ENCODE data around the gene SLC6A9.

The SLC6A9 gene

DNA sequence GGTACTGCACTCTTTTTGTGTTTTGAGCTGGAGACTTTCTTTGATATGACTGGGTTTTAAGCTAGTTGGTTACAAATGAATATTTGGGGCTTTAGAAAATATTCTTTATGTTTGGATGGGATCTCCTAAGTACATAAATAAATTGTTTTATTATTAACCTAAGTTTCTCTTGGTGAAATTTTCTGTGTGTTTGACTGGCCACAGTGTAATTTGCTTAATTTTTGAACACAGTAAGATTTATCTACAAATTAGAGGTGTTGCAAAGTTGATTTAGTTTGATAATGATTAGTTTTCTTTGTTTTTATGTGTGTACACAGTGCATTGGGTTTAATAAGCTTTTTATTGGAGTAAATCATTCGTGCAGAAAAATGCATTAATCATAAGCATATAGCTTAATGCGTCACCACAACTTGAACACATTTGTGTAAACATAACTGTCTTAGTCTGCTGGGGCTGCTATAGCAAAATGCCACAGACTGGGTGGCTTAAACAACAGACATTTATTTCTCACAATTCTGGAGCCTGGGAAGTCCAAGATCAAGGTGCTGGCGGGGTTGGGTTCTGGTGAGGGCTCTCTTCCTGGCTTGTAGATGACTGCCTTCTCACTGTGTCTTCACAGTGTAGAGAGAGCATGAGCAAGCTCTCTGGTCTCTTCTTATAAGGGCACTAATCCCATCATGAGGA, 17.4 kb upstream of the SLC6A9 start:
- no peak for DNase-seq (ENCODE audit: low spot score)

DNA sequence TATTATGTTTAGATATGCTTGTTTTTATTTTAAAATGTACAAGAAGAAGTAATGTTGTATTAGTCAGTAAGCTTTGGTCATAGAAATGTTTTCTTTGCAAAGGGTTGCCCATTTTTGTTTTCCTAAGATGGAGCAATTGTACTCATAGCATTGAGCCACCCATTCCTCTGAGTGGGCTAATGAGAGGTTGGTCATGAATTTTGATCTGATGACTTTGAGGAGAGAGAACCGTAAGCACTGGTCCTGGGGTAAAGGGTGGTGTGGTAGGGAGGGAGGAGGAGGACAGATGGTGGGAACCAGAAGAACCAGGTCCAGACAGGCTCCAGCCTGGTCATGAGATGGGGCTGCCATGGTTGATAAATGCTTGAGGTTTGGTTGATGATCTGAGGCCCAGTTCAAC, 15.9 kb upstream of the SLC6A9 start:
- no peak for DNase-seq (ENCODE audit: low spot score)

DNA sequence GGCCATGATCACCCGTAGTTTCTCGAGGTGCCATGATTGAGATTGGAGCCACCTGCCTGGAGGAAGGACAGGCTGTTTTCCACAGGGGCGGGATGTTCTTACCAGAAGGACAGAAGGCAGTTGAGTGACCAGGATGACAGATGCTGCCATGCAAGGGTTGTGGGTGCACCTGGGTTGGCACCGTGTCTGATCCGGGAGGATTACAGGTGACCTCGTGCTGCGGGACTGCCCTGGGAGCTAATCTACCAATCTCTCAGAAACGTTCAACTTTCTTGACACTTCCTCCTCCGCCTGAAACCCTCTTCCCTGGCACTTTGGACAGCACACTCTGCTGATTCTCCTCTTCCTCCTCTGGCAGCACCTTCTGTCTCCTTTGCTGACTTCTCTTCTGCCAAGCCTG, 13.8 kb upstream of the SLC6A9 start:
- no peak for DNase-seq (ENCODE audit: low spot score)

DNA sequence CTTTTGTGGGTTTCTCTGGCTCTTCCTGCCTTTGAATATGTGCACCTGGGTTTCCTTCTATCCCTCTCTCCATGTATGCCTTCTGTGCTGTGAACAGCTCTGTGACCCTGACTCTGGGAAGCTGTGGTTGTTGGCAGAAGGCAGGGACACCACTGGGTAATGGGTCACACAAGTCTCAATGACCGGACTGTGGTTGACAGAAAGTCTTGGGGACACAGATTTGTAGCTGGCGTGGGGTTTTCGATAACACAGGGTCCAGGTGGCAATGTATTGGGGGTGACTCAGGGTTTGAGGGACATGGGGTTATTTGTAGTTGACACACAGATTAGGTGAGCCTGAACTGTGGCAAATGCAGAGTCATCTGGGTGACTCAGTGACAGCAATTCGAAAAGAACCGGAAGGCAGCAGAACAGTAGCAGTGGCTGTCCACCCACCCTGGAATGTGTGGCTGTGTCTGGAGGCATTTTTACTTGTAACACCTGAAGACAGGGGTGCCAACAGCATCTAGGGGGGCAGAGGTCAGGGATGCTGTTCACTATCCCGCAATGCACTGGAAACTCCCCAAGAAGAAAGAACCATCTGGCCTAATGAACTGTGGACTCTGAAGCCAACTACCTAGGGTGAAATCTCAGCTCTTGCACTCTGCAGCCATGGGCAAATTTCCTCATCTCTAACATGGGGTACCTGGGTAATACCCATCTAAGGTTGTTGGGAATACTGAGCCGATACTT, 13.0 kb upstream of the SLC6A9 start:
- no peak for DNase-seq (ENCODE audit: low spot score)

DNA sequence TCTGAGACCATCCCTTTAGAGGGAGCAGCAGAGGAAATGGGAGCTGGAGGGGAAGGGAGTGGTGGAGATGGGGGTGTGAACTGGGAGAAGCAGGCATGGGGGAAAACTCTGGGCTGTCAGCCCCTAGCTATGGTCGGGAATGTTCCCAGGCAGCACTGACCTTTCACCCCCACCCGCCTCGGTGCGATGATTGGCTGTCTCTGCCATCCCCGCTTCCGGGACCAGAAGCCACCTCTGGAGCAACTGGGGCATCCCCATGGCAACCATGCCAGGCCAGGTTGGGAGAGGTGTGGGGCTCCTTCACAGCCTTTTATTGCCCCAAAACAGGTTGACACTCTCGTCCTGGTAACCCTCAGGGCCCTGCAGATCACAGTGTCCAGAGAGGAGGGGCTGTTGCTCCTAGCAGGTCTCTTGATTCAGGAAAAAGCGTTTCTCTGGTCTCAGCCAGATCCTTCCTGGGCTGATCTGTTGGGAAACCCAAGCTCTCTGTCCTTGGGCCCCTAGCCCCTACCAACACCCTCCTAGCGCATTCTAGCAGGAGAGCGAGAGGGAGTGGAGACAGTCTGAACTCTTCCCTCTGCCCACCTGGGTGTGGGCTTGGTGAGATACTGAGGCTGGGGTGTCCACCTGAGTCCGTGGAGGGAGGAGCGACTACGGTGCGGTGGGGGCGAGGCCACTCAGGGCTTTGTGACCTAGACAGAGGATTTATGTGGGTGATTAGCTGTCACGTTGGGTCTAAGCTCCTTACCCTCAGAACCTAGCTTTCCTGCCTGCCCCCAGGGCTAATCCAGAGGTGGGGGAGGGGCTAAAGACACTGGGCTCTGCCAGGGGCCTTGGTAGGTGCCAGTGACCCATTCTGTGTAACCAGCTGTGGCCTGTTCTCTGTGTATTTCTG, 12.2 kb upstream of the SLC6A9 start:
- DNase-seq (ENCODE audit: low spot score): no peak

DNA sequence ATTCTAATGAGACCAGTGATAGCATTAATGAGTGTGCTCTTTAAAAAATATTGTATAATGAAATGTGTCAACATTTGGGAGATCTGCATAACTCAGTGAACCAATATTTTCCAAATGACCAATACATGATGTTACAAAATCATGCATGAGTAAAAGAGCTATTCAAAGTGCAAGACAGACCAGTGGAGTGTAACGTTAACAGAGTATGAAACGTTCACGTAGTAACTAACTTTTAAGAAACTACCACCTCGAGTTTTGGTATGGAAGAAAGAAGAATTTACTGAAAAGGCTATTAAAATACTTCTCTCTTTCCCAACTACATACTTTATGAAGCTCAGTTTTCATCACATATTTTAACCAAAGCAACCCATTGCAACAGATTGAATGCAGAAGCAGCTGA, 9.6 kb upstream of the SLC6A9 start:
- DNase-seq (ENCODE audit: low spot score): no peak

DNA sequence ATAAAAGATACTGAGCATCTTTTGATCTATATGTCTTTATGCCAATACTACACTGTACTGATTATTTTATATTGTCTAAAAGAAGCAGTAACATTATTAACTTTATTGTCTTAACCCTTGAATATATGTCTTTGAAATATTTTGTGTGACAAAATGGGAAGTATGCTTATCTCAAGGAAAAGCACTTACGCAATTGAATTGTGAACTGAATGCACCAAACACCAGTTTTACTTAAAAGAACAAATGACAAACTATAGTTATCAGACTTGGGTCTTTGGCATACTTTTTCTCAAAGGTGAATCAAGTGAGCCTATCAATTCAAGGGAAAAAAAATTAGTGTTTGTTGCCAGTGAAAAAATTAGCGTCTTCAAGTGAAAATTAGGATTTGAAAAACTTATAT, 9.2 kb upstream of the SLC6A9 start:
- DNase-seq (ENCODE audit: low spot score): no peak

DNA sequence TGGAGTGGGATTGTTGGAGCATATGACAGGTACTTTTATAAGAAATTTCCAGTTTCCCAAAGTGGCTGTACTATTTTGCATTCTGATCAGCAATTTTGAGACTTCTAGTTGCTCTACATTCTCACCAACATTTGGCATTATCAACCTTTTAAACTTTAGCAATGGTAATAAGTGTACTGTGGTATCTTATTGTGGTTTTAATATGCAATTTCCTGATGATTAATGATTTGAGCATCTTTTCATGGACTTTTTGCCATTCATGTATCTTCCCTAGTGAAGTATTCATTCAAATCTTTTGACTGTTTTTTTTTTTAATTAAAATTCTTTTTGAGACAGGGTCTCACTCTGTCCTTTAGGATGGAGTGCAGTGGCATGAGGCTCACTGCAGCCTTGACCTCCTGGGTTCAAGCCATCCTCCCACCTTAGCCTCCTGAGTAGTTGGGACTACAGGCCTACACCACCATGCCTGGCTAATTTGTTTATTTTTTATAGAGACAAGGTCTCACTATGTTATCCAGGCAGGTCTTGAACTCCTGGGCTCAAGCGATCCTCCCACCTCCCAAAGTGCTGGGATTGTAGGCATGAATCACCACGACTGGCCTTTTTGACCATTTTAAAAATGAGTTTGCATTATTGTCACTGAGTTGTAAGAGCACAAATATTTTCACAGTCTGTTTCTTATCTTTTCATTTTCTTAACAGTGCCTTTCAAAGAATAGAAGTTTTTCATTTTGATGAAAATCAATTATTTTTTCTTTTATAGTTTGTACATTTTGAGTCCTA, 7.8 kb upstream of the SLC6A9 start:
- DNase-seq (ENCODE audit: low spot score): no peak

DNA sequence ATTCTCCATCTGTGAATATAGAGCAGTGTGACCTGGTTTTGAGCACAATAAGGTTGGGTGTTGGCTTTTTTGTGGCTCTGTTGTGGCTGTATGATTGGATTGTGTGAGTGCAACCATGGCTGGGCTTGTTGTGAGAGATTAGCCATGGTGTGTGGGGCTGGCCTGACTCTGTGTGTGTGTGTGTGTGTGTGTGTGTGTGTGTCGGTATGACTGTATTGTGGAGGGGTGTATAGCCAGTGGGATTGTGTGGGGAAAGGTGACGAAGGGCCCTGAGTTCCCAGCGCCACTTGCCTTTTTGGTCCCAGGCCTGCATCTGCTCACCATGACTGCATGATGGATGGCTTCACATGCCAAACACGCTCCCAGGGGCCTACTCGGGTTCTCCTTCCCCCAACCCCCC, 5.9 kb upstream of the SLC6A9 start:
- DNase-seq (ENCODE audit: low spot score): no peak

DNA sequence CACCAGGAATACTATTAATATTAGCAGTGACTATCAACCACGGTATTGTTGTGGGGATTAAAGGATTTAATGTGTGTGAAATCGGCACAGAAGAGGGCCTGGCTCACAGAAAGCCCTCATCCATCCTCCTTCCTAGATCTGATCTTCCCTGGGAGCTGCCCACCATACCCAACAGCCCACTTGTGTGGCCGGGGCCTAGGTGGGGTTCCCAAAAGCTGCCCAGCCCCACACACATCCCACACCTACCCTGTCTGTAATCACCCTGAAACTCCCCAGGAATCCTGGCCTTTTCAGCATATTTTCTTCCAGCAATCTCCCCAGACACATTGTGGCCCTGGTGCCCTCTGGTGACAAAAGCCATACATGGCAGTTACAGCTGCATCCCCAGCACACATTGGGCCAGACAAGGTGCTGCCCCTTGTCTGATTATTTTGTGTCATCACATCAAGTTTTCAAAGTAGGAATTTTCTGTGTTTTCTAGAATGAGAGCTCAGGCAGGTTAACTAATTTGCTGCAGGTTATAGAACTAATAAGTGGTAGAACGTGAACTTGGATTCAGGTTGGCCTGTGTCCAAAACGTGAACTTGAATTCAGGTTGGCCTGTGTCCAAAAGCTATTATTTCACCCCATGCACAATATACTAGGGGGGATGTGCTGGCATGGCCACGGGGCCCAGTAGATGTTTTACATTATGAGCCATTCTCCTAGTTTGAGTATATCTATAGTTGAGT, 5.3 kb upstream of the SLC6A9 start:
- peak; percentile 70 for DNase-seq (ENCODE audit: low spot score)

DNA sequence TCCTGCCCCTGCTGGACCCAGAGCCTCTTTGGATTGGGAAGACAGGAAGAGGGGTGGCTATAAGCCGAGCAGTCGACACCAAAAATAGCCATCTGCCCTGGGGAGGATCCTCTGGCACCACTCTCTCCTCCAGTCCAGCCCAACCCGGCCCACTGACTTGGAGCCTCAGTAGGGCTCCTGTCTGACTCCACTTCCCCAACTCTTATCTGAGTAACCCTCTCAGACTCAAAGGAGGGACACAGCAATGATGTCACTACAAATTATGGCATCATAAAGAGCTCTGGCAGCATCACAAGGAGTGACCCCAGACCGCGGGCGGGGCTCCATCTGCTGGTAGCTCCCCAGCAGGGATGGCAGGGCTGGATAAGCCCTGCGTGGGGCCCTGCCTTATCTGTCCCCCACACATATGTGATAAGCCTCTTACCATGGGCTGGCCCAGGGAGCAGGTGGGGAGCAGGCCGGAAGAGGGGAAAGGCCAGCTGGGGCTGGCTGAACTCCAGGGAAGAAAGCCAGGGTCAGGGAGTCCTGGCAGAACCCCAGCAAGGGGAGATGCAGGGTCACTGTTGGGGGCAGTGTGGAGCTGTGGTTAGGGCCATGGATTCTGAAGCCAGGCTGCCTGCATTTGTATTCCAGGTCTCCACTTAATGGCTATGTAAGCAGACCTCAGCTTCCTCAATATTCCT, 4.6 kb upstream of the SLC6A9 start:
- DNase-seq (ENCODE audit: low spot score): no peak

DNA sequence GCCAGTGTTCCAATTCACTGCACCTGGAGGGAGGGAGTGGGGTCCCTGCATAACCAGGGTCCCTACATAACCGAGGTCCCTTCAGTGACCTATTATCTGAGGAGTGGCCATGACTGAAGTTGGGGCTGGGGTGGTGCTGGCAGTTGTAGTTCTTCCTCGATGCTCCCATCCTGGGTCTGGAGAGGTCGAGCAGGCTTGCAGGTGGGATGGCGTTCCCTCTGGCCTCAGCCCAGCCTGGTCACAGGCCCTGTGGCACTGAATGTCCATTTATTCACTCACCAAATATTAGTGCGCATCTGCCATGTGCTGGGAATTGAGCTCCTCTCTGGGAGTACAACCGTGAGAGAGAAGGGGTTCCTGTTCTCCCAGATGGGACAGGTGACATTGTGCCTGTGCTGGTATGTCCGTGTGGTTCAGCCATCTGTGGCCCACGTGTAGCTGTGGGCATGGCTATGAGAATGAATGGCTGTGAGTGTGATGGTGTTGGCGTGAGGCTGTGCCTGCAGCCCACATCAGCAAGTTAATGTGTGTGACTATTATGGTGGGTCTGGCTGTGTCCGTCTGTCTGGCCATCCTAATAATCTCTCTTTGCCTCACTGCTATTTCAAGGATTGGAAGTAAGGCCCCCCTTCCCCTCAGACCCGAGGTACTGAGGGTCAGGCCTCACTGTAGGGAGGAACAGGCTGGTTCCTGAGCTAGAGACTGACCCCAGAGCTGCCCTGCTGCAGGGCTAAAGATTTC, 3.9 kb upstream of the SLC6A9 start:
- no peak for DNase-seq (ENCODE audit: low spot score)

DNA sequence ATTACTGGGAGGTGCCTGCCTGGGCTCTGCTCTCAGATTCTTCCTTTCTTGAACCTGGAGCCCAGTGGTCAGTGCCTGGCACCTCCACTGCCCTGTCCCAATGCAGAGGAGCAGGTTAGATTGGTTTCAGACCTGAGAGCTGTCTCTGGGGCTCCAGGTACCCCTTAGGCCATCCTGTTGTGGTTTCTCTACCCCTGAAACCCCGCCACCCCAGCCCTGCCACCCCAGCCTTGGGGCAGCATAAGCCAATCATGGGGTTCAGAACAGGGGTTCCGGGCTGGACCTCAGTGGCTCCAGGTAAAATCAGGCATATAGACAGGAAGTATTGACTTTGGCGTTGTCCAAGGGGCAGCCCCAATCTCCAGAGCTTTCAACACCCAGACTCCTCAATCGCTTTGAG, 3.2 kb upstream of the SLC6A9 start:
- no peak for DNase-seq (ENCODE audit: low spot score)

DNA sequence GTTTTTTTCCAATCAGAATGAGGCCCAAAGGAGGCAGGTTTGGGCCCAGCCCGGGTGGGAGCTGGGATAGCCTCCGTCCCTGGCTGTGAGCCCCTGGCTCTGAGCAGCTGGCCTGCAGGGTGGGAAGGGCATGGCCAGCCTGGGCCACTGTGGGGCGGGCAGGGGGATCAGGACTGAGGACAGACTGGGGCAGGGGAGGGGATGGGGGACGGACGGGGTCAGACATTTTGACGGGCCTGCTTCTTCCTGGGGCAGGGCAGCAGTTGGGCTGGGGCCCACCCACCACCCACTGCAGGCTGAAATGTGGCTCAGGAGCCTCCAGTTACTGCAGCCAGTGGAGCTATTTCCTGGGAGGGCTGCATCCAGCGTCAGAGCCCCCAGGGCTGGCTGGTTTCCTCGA, 2.5 kb upstream of the SLC6A9 start:
- DNase-seq (ENCODE audit: low spot score): no peak

DNA sequence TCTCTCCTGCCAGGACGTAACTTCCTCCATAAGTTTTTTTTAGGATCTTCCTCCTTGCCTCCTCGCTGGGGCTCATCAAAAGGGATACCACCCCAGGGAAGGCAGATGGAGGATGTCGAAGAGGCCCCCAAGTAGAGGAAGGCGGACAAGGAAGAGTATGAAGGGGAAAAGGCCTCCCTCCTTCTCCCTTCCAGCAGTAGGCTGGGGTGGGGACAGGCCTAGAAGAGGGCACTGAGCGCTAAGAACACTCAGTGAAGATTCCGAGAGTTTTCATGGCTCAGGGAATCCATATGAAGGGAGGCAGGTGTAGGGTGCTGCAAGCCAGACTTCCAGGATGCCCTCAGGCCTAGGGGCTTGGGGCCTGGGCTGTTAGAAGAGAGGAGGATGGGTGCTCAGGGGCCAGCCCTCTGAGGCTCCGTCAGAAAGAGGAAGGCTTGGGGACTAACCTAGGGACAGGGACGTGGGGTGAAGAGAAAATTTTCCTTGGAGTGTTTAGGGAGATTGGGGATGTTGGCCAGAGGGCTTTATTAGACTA, 1.8 kb upstream of the SLC6A9 start:
- DNase-seq (ENCODE audit: low spot score): no peak

DNA sequence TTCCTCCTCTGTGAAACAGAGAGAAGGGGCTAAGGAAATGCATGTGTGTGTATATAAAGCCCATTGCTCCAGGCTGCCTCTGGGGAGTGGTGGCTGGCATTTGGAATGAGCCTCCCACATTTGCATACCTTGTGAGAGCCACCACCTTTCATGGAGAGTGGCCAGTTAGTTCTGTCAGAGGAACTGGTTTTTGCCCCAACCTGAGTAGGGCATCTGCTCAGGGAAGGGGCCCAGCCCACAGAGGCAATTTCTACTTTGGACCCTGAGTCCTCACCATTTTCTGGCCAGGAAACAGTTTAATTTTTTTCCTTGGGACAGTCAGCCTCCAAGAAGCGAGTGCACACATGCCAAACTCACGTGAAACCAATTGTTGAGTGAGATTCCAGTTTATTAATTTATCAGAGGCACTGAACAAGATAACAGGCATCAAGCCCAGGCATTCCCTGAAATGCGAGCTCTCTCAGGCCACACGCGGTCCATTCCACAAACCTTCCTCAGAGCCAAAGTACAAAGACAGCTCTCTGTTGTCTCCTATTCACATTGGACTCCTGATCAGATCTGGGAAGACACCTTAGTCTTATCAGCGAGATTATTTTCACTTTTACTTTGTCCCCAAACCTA, 1.0 kb upstream of the SLC6A9 start:
- DNase-seq (ENCODE audit: low spot score): no peak

DNA sequence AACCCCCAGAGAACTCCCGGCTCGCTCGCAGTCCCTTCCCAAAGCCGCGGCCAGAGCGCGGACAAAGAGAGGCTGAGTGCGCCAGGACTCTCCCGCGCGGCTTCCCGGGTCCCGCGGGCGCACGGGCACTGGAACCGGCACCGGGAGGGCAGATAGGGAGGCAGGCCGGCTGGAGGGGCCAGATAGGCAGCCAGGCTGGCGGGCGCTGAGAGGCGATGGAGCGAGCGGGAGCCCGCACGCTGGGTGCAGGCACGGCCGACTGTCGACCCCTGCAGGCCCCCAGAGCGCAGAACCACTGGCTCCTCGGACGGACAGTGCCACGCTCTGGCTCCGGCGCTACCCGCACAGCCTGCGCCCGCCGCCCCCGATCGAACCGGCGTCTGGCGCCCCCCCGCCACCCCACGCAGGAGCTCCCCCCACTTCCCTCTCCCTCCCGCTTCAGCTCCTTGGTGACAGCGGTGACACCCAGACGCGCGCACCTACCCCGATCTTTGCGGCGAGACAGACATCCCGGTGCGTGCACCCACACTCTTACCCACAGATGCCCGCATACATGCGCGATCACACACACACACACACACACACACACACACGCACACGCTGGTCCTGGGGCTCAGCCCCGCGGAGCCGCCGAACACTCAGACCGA, 534 bp downstream of the SLC6A9 start:
- DNase-seq (ENCODE audit: low spot score): peak; percentile 27

DNA sequence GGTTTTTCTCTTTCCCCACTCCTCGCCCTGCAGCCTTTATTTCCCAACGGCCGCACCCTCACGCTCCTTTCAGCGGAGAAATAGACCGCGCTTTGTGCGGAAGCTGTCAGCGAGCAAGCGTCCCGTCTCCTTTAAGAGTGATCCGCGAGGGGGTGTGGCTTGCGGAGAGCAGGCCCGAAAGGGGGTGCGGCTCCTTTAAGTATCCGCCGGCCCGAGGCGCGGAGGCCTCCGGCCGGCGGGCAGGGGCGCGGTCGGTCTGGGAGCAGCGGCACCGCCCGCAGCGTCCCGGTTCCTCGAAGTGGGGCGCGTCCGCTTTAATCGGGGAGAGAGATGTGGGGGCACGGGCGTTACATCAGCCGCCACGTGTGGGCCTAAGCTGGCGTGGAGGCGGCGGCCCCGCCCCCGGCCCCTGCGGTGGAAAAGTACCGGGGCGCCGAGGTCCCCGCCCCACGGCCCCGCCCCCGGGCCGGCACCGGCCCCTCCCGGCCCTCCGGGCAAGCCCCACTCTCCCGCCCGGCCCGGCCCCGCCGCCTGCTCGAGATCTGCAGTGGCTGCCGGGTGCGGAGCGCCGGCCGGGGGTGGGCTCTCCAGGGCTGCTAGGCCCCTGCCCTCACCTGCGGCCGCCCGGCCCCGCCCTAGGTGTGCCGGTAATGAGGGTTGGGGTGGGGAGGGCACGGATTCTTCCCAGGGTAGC, 1.2 kb downstream of the SLC6A9 start:
- DNase-seq (ENCODE audit: low spot score): peak; percentile 89
